HG03064 (cell line): ENCODE measurements around the gene PPP2R2B.

Experiments used
- ATAC-seq: cut with Tn5 transposase; IDR thresholded peaks from one replicate; pipeline ENCODE4 v1.9.1; 2021; ENCODE audit warnings: low read depth; ENCODE audit not compliant: unreplicated experiment

Gene PPP2R2B

GRCh38 chr5:146888351-146888978, 9.9 kb upstream of the PPP2R2B start:
- ATAC-seq, result no peak

DNA sequence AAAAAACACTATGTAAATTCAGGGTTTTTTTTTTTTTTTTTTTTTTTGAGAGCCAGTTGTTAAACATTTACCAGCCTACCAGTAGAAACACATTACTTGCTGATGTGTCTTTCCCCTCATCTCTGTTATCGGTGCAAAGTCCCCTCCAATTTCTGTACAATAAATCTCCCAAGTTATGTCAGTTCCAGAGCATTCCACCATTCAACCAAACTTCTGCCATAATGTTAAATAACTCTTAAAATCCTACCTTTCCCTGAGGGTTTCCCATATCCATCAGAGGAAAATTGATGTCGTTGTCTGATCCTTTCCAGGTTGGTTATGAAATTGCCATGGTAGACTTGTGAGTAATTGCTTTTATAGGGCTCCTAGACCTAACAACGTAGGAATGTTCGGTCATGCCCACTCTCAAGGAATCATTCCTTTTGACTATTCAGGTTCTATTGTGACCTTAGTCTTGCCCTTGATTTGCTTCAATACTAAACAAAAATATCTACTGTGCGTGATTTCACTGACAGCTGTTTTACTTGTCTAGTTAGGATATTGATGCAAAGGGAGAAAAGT, 5.6 kb upstream of the PPP2R2B start:
- ATAC-seq, result no peak

GRCh38 chr5:146883511-146883910, 5.0 kb upstream of the PPP2R2B start:
- no peak for ATAC-seq

- no peak for ATAC-seq
Measured at GRCh38 chr5:146880966-146881365, 2.4 kb upstream of the PPP2R2B start.

DNA sequence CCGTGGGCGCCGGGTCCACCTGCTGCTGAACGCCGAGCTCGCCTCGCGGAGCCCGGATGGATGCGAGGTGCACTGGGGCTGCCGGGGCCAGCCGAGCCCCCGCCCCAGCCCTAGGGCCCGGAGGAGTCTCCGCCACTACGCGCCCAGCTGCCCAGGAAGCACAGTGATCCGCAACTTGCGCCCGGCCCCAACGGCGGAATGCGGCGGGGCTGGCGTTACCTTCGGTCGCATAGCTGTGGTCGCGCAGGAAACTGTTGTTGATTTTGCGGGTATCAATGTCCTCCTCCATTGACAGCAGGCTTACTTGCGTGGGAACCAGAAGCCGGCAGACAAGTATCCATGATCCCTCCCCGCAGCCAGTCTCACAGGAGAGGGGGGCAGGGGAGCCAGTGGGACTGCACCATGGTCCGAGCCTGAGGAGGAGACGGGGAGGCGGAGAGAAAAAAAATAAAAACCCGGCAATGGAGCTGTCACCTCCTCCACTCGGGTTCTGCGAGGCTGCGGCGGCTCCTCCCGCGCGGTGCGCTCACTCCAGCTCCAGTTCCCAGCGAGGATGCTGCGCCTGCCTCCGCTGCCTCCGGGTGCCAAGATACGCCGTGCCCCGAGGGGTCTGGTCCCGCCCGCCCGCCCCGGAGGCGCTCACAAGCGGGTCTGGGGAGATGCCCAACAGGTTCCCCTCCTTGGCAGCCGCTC, 628 bp downstream of the PPP2R2B start:
- ATAC-seq, result no peak

DNA sequence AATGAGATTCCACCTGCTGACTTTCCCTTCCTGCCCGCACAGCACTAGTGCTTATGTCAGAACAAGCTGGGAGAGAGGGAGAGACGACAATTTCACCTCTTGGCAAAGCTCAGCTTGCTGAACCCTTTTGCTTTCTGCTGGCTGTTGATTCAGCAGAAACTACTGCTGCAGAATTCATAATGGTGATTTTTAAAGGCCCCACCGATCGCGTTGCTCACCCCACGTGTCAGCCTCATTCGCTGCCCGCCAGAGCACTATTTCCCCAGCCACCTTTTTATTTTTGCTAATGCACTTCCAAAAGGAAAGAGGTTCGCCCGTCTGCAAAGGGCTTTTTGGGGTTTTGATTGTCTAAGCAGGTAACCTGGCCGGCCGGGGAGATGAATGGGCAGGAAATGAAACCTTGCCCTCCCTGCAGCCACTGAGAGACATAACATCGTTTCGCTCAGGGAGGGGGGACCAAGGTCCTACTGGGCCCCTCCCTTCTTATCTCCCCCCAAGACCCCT, 1.3 kb downstream of the PPP2R2B start:
- ATAC-seq, result no peak

GRCh38 chr5:146873186-146873917, 5.2 kb downstream of the PPP2R2B start:
- no peak for ATAC-seq

DNA sequence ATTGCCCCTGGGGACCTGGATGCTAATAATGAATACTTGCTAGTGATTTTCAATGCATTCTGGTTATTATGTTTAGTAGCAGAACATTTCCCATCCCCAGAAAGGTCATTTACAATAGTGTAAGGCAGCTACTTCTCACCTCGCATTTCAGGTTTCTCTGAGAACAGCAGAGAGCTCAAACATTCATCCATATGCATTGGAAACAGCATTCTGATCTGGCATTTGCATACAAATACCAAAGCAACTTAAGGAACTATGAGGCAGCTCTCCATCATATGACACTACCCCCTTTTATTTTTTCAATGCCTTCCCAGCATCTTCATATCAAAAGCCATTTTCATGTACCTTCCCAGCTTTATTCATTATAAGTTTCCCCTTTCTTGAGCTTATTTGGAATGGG, 6.4 kb downstream of the PPP2R2B start:
- ATAC-seq, result no peak

DNA sequence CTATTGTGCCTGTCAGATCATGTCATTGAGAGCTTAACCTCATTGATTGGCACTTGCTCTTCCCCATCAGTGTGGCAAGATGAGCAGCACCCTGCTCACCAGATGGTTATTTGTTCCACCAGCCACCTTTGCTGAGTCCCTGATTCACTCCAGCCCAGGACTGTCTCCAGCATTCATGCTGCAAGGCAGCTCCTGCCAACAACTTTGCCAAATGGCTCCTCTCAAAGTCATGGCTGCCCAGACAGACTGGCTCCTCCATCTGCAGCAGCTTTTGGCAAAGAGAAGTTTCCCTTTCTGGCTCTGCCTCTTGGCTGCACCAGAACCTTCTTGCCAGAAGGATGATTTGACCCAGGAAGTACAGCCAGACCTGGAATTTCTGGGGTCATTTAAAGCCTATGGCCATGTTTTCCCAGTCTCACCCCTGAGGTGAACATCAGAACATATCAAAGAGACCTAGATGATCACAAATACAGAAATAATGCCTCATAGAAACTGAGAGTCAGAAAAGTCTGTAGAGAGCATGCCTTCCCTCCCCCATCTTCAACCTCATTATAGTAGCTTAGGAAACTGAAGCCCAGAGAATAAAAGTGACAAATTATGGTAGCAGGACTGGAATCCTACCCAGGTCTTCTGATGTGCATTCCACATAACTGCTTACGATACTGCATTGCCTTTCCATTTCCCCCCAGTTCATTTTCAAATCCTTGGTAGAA, 10.4 kb downstream of the PPP2R2B start:
- no peak for ATAC-seq

DNA sequence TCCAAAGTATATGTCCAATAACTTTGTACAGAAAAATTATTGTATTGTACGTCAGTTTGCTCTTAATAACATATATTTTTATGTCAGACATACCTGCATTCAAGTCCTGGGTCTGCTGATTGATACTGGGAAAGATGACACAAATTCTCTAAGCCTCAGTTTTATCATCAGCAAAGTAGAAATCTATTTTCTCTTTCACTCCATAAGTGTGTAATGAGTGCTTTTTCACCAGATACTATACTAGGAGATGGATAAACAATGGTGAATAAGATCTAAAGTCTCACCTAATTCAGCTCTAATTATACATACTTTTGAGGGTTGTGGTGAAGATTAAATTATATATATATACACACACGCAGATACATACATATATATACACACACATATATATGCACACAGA, 12.3 kb downstream of the PPP2R2B start:
- ATAC-seq, result no peak

DNA sequence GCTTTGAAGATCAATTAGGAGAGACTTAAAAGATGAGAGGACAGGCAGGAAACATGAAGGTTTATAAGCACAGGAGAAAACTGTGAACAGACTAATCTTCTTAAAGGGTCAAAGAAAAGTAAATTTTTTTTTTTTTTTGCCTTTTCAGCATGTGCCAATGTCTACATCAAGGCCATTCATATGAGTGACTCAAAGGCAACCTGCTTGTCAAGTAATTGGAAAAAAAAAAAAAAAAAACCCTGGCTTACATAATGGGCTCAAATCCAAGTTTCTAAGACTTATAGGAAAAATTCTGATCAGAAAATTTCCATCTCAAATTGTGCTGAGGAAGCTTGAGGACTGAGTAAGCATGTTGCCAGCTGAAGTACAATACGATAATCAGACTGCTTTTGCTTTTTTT, 15.9 kb downstream of the PPP2R2B start:
- no peak for ATAC-seq

DNA sequence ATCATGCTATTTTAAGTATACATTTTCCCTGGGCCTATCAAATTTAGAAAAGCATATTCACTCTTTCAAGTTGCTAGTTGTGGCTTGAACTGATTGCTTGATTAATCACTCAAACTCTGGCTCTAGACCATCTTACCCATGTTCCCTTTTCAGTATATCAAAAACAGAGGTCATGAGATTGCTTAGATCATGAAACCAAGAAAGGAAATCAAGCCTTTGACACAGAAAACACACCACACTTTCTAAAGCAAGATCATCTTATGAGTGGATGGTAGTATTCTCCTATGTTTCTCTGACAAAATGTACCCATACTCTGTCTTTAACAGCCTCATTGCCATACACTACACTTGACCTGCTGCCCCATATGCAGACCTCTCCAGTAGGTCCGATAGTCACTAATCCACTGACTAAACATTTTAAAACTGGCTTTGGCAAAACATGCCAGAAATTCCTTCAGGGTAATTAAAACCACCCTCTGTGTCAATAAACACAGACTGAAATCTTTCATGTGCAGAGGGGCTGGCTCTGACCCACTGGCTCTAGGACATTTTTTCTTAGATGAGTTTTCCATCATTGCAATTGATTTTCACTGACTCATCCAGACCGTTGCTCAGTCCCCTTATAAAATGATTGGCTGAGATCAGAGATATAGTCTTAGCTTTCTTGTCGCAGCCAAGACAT, 18.2 kb downstream of the PPP2R2B start:
- no peak for ATAC-seq

- no peak for ATAC-seq
Measured at GRCh38 chr5:146852089-146852488, 26.5 kb downstream of the PPP2R2B start.

DNA sequence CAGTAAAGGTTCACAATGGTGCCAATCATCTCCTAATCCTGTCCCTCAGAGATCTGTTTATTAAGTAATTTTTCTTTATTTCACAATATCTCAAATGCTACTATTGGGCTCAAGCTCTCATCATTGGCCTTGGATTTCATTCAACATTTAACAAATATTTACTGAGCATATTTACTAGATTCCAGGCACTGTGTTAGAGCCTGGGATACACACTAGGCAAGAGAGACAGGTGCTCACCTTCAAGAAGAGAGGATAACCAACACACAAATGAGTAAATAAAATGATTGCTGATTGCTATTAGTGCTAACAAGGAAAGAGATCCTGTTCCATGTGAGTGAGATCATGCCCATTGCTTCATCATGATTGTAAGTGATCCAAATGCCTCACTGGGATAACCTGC, 27.4 kb downstream of the PPP2R2B start:
- ATAC-seq, result no peak

GRCh38 chr5:146849694-146850303, 28.8 kb downstream of the PPP2R2B start:
- ATAC-seq, result no peak

GRCh38 chr5:146848133-146848532, 30.4 kb downstream of the PPP2R2B start:
- ATAC-seq, result no peak

GRCh38 chr5:146840016-146840415, 38.5 kb downstream of the PPP2R2B start:
- no peak for ATAC-seq

DNA sequence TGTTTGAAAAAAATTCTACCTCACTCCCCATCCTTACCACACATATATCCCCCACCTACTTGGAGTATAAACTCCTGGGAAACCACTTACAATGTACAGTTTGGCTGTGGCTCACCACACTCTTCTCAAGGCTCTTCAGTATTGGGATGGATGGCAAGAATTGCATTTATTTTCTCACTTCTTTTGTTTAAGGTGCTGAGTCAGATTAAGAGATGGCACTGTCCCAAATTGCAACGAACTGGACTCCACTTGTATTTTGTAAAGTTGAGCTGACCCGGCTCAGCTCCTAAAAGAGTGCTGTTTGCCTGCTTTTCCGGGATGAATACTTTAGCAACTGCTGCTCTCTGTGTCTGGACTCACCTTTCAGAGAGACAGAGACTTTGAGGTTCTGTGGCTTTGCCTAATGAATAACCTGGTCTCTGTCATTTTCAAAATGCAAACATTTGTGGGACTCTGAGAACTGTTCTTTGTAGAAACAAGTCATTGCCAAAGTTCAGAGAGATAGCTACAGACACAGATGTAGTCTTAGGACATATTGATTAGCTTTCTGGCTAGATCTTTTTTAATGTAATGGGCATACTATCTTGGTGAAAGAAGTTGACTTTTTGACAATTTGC, 42.2 kb downstream of the PPP2R2B start:
- no peak for ATAC-seq

DNA sequence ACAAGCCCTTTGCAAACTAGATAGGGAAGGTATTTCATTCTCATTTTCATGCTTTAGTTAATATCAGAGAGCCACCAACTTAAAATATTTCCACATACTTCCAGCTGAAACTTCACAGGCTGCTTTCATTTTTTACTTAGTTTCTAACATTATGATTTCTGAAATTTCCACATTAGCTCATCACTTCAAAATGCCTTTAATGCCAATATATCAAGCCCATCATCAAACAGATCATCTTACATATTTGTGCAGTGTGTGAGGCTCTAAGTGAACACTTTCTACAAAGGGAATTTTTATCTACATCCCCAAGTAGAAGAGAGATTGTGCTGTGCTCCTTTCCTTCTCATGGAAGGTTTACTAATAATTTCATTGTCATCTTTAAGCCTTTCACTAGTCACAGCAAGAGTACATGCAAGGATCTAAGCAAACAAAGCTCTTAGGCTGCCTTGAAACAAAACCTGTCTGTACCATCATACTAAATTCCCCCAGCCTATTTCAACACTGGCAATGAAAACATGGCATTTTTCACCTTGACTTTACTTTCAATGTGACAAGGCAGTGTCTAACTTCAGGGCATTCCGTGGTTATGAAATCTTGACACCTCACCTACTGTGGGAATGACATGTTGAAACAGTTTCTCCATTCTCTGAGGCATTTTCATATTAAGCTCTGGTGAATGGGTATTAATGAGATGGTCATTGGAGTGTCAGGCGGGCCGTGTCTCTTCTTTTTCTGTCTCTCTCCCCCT, 45.4 kb downstream of the PPP2R2B start:
- ATAC-seq, result no peak
